ENCODE results near the gene LHFPL4. TPM values are rescaled to one million over a fixed set of nuclear protein-coding genes. Genes with fewer than 3 reads are reported as not detected.

The LHFPL4 gene
- total and polyA plus RNA-seq, 2 of the 13 experiments (the other 11 are each of a cell fraction or from before 2014, with no cell fraction given), result 0.02 to 0.03 TPM

- ATAC-seq (no peak), DNase-seq (ENCODE audit: low spot score) (no peak), FAIRE-seq (no peak)
- 0% methylated on average over 2 of the region's 2 CpGs for WGBS (ENCODE audit: low lambda C conversion rate)
- Histone ChIP-seq H3K27me3 (ENCODE audit: control insufficient read depth in 1 of 2, insufficient read depth in 2 of 2, low read length in 2 of 2) (peaks cover 0 to 11% of the 10 kb centered on the region in 2 experiments; a peak in 1 of 5 replicates), H3K27ac (ENCODE audit: extremely low read length, insufficient read depth, low read length) (no peak overlapping the region), H3K79me2 (ENCODE audit: insufficient read depth, low read length) (no peaks in the 10 kb centered on the region), H3K36me3 (replicated peaks in 1 of 2; ENCODE audit: control insufficient read depth in 1 of 2, insufficient read depth in 2 of 2, low read length in 2 of 2) (no peaks in the 10 kb centered on the region), H2AFZ (ENCODE audit: low read length) (no peak overlapping the region), H3K9ac (ENCODE audit: insufficient read depth, low read depth, low read length) (no peak overlapping the region), H3K9me3 (ENCODE audit: low read length) (peaks cover 7% of the 10 kb centered on the region), H4K20me1 (ENCODE audit: insufficient read depth, low read length) (no peaks in the 10 kb centered on the region), H3K4me3 (replicated peaks in 1 of 3; ENCODE audit: insufficient read depth in 1 of 3, low read depth in 2 of 3, low read length in 3 of 3) (no peak overlapping the region), H3K4me2 (ENCODE audit: low read depth, low read length) (no peak overlapping the region), H3K4me1 (ENCODE audit: insufficient read depth, low read length) (no peaks in the 10 kb centered on the region)
- POLR2A ChIA-PET, result no interaction called here
- BruUV-seq (replicated peaks), result no TSS peak
- CTCF ChIA-PET (ENCODE audit: low intra/inter-chr PET ratio, low total read pairs), result no interaction called here
- in situ Hi-C loops (cut with HindIII; ENCODE audit: extremely low pct_ligation_motif_present, low pct_unique_long_range_greater_than_20kb), result no loop called here
- intact Hi-C loops (cut with micrococcal nuclease; ENCODE audit: unreplicated experiment), result no loop called here
- TF ChIP-seq PATZ1 (CRISPR knock-in tag; IDR thresholded peaks at IDR 0.05) (no peak), ZNF598 (CRISPR knock-in tag; IDR thresholded peaks at IDR 0.05; ENCODE audit: borderline replicate concordance) (no peak), ZNF281 (CRISPR knock-in tag; IDR thresholded peaks at IDR 0.05; ENCODE audit: borderline replicate concordance) (no peak), TBP (CRISPR knock-in tag; IDR thresholded peaks at IDR 0.05) (no peak), SOX6 (IDR thresholded peaks at IDR 0.05) (no peak), SOX6 (CRISPR knock-in tag; IDR thresholded peaks at IDR 0.05) (no peak), ZNF12 (CRISPR knock-in tag; IDR thresholded peaks at IDR 0.05) (no peak)
Measured at GRCh38 chr3:9581742-9582141, 28.1 kb upstream of the LHFPL4 start.

Data from HepG2 (cell line).